GM23338 (cell line): Measurements from ENCODE around the gene NOS2. TPM values are rescaled to one million over a fixed set of nuclear protein-coding genes. Genes with fewer than 3 reads are reported as not detected.

Experiments
- ATAC-seq: fragments of 200-7000 bp; cut with Tn5 transposase; 3 replicates; pipeline ENCODE4 v1.9.1; 2020
- DNase-seq: peaks from one replicate; pipeline ENCODE4 v3.0.0-alpha.2; 2015; ENCODE audit warnings: low spot score
- H2AFZ ChIP-seq: fragments of 200-600 bp; sonication (generic); 2 replicates; pipeline ENCODE4 v1.8.0; 2016; ENCODE audit warnings: antibody characterized with exemption, mild to moderate bottlenecking, moderate library complexity
- H3F3A ChIP-seq: fragments of 200-600 bp; sonication (generic); replicated peaks from 2 replicates; pipeline ENCODE4 v1.8.0; 2017; ENCODE audit warnings: antibody characterized with exemption, mixed run types, low read depth
- H3K27ac ChIP-seq: fragments of 200-600 bp; sonication (generic); 2 replicates; pipeline ENCODE4 v1.6.1; 2016; ENCODE audit warnings: low read depth
- H3K27me3 ChIP-seq: fragments of 200-600 bp; sonication (generic); 2 replicates; pipeline ENCODE4 v1.8.0; 2016; ENCODE audit warnings: mild to moderate bottlenecking, mixed run types, moderate library complexity; ENCODE audit not compliant: insufficient read depth
- H3K36me3 ChIP-seq: fragments of 200-600 bp; sonication (generic); 2 replicates; pipeline ENCODE4 v1.8.0; 2016; ENCODE audit warnings: mild to moderate bottlenecking; ENCODE audit not compliant: insufficient read depth
- H3K4me1 ChIP-seq: fragments of 200-600 bp; sonication (generic); 2 replicates; pipeline ENCODE4 v1.8.0; 2016; ENCODE audit warnings: mild to moderate bottlenecking, moderate library complexity; ENCODE audit not compliant: insufficient read depth
- H3K4me2 ChIP-seq: fragments of 200-600 bp; sonication (generic); 2 replicates; pipeline ENCODE4 v1.7.1; 2017; ENCODE audit warnings: mixed run types
- H3K4me3 ChIP-seq: fragments of 200-600 bp; sonication (generic); 2 replicates; pipeline ENCODE4 v1.6.1; 2016; ENCODE audit warnings: mixed run types
- H3K79me2 ChIP-seq: fragments of 200-600 bp; sonication (generic); replicated peaks from 2 replicates; pipeline ENCODE4 v1.8.0; 2017; ENCODE audit warnings: mild to moderate bottlenecking; ENCODE audit not compliant: insufficient read depth
- H3K9me2 ChIP-seq: fragments of 200-600 bp; sonication (generic); 2 replicates; pipeline ENCODE4 v1.8.0; 2017; ENCODE audit not compliant: insufficient read depth
- H4K20me1 ChIP-seq: fragments of 200-600 bp; sonication (generic); replicated peaks from 2 replicates; pipeline ENCODE4 v1.8.0; 2017; ENCODE audit warnings: mild to moderate bottlenecking; ENCODE audit not compliant: insufficient read depth
- H3K27ac Mint-ChIP-seq: 2 replicates; pipeline ENCODE4 v1.8.0; 2020; ENCODE audit warnings: inconsistent platforms, mild to moderate bottlenecking, moderate library complexity, mixed read lengths
- H3K27me3 Mint-ChIP-seq: 3 replicates; pipeline ENCODE4 v1.8.0; 2022; ENCODE audit warnings: low read depth, mild to moderate bottlenecking, moderate library complexity, mixed read lengths, inconsistent platforms; ENCODE audit not compliant: insufficient read depth, poor library complexity
- H3K36me3 Mint-ChIP-seq: 3 replicates; pipeline ENCODE4 v1.8.0; 2021; ENCODE audit warnings: low read depth, mild to moderate bottlenecking, inconsistent platforms, moderate library complexity, mixed read lengths
- H3K4me1 Mint-ChIP-seq: 3 replicates; pipeline ENCODE4 v1.8.0; 2020; ENCODE audit warnings: mild to moderate bottlenecking, inconsistent platforms, mixed read lengths
- H3K4me3 Mint-ChIP-seq: 3 replicates; pipeline ENCODE4 v1.8.0; 2021; ENCODE audit warnings: moderate library complexity, mild to moderate bottlenecking, inconsistent platforms, mixed read lengths
- H3K9me3 Mint-ChIP-seq: 3 replicates; pipeline ENCODE4 v1.8.0; 2020; ENCODE audit warnings: moderate library complexity, mild to moderate bottlenecking, inconsistent platforms, mixed read lengths
- CREB1 ChIP-seq: fragments of 250-450 bp; sonication (Bioruptor Pico); IDR thresholded peaks from 2 replicates; pipeline ENCODE4 v1.5.0; 2020; ENCODE audit warnings: low read depth, mild to moderate bottlenecking, moderate library complexity
- ETS1 ChIP-seq: IDR thresholded peaks from 2 replicates; pipeline ENCODE4 v1.6.1; 2016; ENCODE audit warnings: antibody characterized with exemption
- EZH2phosphoT487 ChIP-seq: fragments of 200-600 bp; sonication (generic); IDR thresholded peaks from one replicate; pipeline ENCODE4 v1.8.1; 2018; ENCODE audit warnings: antibody characterized with exemption; ENCODE audit not compliant: unreplicated experiment
- JUNB ChIP-seq: IDR thresholded peaks from one replicate; pipeline ENCODE4 v1.6.1; 2016; ENCODE audit warnings: antibody characterized with exemption; ENCODE audit not compliant: unreplicated experiment
- NANOG ChIP-seq: IDR thresholded peaks from 2 replicates; pipeline ENCODE4 v1.6.1; 2016; ENCODE audit warnings: antibody characterized with exemption, borderline replicate concordance
- STAT1 ChIP-seq: IDR thresholded peaks from one replicate; pipeline ENCODE4 v1.6.1; 2016; ENCODE audit warnings: antibody characterized with exemption; ENCODE audit not compliant: unreplicated experiment
- ZNF331 ChIP-seq: fragments of 250-450 bp; sonication (Bioruptor Pico); IDR thresholded peaks from 2 replicates; pipeline ENCODE4 v1.5.0; 2020; ENCODE audit warnings: low read depth, mild to moderate bottlenecking, moderate library complexity
- polyA plus RNA-seq: library from polyadenylated mRNA; unstranded; fragments of >200 nt; fragmentation: Nextera tagmentation; extraction: Ambion mirVana; gene quantifications from 2 replicates; pipeline ENCODE4 v1.2.1, GENCODE V29; 2016
- small RNA-seq: library from RNA; depleted of rRNA; stranded (forward); fragments of <200 nt; gene quantifications from one replicate; pipeline ENCODE3, GENCODE V24; 2014; ENCODE audit warnings: low replicate concordance
- total RNA-seq: library from RNA; depleted of rRNA; stranded (reverse); fragments of >200 nt; shearing (Covaris generic); gene quantifications from 2 replicates; pipeline ENCODE4 v1.2.3, GENCODE V29; 2014; rRNA removed

The NOS2 gene
- total and polyA plus RNA-seq, 2 experiments from 2014 or later: 0.44 to 2.7 TPM

DNA sequence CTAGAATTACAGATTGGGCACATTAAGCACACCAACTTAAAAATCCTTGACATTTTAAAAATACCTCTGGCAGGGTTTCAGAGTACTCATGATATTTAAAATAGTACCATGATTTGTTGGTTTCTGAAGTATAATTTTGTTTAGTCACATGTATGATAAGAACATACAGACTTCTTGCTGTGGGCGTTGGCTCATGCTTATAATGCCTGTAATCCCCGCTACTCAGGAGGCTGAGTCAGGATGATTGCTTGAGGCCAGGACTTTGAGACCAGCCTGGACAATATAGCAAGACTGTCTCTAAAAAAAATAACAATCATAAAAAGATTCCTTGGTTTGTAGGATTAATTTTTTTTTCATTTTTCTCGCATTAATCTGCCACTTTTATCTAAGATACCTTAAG, 78.5 kb downstream of the NOS2 start:
- H3F3A ChIP-seq: no peaks in the 10 kb centered on the region
- TF ChIP-seq STAT1 (no peak), EZH2phosphoT487 (no peak), ETS1 (no peak), JUNB (no peak), CREB1 (CRISPR knock-in tag) (no peak), ZNF331 (CRISPR knock-in tag) (no peak), NANOG (no peak)
- DNase-seq: no peak
- H3K4me2 ChIP-seq: no peak overlapping the region
- H3K9me2 ChIP-seq: 0 out of 2 replicates have a peak, but pooled peaks cover 6% of the 10 kb centered on the region
- H3K36me3 Mint-ChIP-seq: no peaks in the 10 kb centered on the region
- H3K4me3 Mint-ChIP-seq: no peak overlapping the region
- no peak overlapping the region for H2AFZ ChIP-seq
- no peaks in the 10 kb centered on the region for H3K27me3 ChIP-seq
- H3K4me3 ChIP-seq: no peak overlapping the region
- H3K36me3 ChIP-seq: no peaks in the 10 kb centered on the region
- H3K4me1 Mint-ChIP-seq: no peaks in the 10 kb centered on the region
- ATAC-seq: no peak
- no peaks in the 10 kb centered on the region for H3K27me3 Mint-ChIP-seq
- H3K27ac Mint-ChIP-seq: no peak overlapping the region
- H4K20me1 ChIP-seq: no peaks in the 10 kb centered on the region
- H3K79me2 ChIP-seq: no peaks in the 10 kb centered on the region
- H3K27ac ChIP-seq: no peak overlapping the region
- no peaks in the 10 kb centered on the region for H3K4me1 ChIP-seq
- no peaks in the 10 kb centered on the region for H3K9me3 Mint-ChIP-seq

Small RNA genes within 50 kb of the gene (small RNA-seq; reads per million reads assigned to genes)
- gene AC130289.1 (not detected), gene AC130289.2 (not detected)

Other genes with a start within 250 kb of the NOS2 start
- gene LGALS9, start 169.3 kb downstream of the NOS2 start, total RNA-seq: 0.73 and 1.6 TPM in 2 replicates
- 0.48 and 1.8 TPM in 2 replicates for gene LGALS9, start 169.3 kb downstream of the NOS2 start, polyA plus RNA-seq
- 4.7 and 9.8 TPM in 2 replicates for gene LYRM9, start 92.8 kb upstream of the NOS2 start, total RNA-seq
- gene LYRM9, start 92.8 kb upstream of the NOS2 start, polyA plus RNA-seq: 6.2 and 6.3 TPM in 2 replicates
- gene NLK, start 242.1 kb upstream of the NOS2 start, total RNA-seq: 67.7 and 78.5 TPM in 2 replicates
- 31.9 and 34.7 TPM in 2 replicates for gene NLK, start 242.1 kb upstream of the NOS2 start, polyA plus RNA-seq